Endothelial cell of umbilical vein (primary cell): ENCODE measurements around the gene ROBO4. TPM values are rescaled to one million over a fixed set of nuclear protein-coding genes. Genes with fewer than 3 reads are reported as not detected.

Experiments used
- BruUV-seq: library from RNA; stranded (reverse); fragments of 400-500 nt; replicated peaks from 2 replicates; lab custom pipeline; 2021; lab: Mats Ljungman, UMichigan
- CTCF ChIA-PET: fragments of 300-600, 350-600 bp; sonication (Branson Sonifier 250); formaldehyde crosslinking; loops from one replicate; lab custom pipeline; 2021; ENCODE audit warnings: antibody characterized with exemption, inconsistent platforms; lab: Charles Lee
- POLR2A ChIA-PET: fragments of 300-600, 350-600 bp; sonication (Branson Sonifier 250); formaldehyde crosslinking; loops from one replicate; lab custom pipeline; 2021; ENCODE audit warnings: antibody characterized with exemption, inconsistent platforms; lab: Charles Lee
- DNase-seq: peaks from one replicate; pipeline ENCODE4 v3.0.0-alpha.2; 2011; ENCODE audit warnings: low read depth, low spot score
- FAIRE-seq: peaks from 2 replicates; lab custom pipeline; 2011; peaks lifted over from hg19 to GRCh38; lab: Jason Lieb, UNC
- H2AFZ ChIP-seq: 2 replicates; pipeline ENCODE4 v1.6.0; 2012; ENCODE audit warnings: low read depth, low read length, control low read depth, inconsistent platforms
- H3K27ac ChIP-seq: 2 replicates; pipeline ENCODE4 v1.5.1; 2011; ENCODE audit warnings: low read depth, mild to moderate bottlenecking, control low read depth, low read length, moderate library complexity; ENCODE audit not compliant: insufficient read depth
- H3K27me3 ChIP-seq, 2 experiments: 2 replicates each; pipeline versions ENCODE4 v1.6.0 to v1.6.1; 2011; ENCODE audit warnings: low read length in 2 of 2, mixed read lengths in 1 of 2; ENCODE audit not compliant: control insufficient read depth in 2 of 2, insufficient read depth in 2 of 2
- H3K36me3 ChIP-seq, 2 experiments: 2 replicates in 1 of 2; 3 replicates in 1 of 2; pipeline ENCODE4 v1.5.1; 2011; ENCODE audit warnings: low read length in 2 of 2, mild to moderate bottlenecking in 1 of 2, moderate library complexity in 1 of 2; ENCODE audit not compliant: control insufficient read depth in 2 of 2, insufficient read depth in 2 of 2; ENCODE audit errors: extremely low read depth in 1 of 2
- H3K4me1 ChIP-seq: 3 replicates; pipeline ENCODE4 v1.5.1; 2011; ENCODE audit warnings: mild to moderate bottlenecking, low read length; ENCODE audit not compliant: control insufficient read depth, insufficient read depth; ENCODE audit errors: extremely low read depth
- H3K4me2 ChIP-seq: 2 replicates; pipeline ENCODE4 v1.6.1; 2011; ENCODE audit warnings: low read length, control low read depth, mixed read lengths; ENCODE audit not compliant: insufficient read depth
- H3K4me3 ChIP-seq, 3 experiments: fragments of 200-600 bp in 1 of 3; sonication (generic), shearing (Covaris generic) in 1 of 3; replicated peaks in 1 of 3; 2 replicates each; pipeline ENCODE4 v1.5.1; 2011 to 2016; ENCODE audit warnings: control low read depth in 3 of 3, low read length in 3 of 3, mild to moderate bottlenecking in 2 of 3, inconsistent platforms in 1 of 3, low read depth in 1 of 3, moderate library complexity in 1 of 3; ENCODE audit not compliant: insufficient read depth in 1 of 3
- H3K79me2 ChIP-seq: 2 replicates; pipeline ENCODE4 v1.6.0; 2012; ENCODE audit warnings: low read length, inconsistent platforms; ENCODE audit not compliant: control insufficient read depth, insufficient read depth
- H3K9ac ChIP-seq: replicated peaks from 2 replicates; pipeline ENCODE3; 2011; ENCODE audit warnings: low read length, control low read depth; ENCODE audit not compliant: insufficient read depth; ENCODE audit errors: extremely low read depth
- H3K9me1 ChIP-seq: replicated peaks from 3 replicates; pipeline ENCODE4 v1.6.0; 2011; ENCODE audit warnings: mild to moderate bottlenecking, low read length; ENCODE audit not compliant: control insufficient read depth, insufficient read depth; ENCODE audit errors: extremely low read depth
- H3K9me3 ChIP-seq: replicated peaks from 2 replicates; pipeline ENCODE4 v1.5.1; 2012; ENCODE audit warnings: low read length, inconsistent platforms; ENCODE audit not compliant: control insufficient read depth, insufficient read depth
- H4K20me1 ChIP-seq: replicated peaks from 2 replicates; pipeline ENCODE3; 2011; ENCODE audit warnings: mild to moderate bottlenecking, low read length; ENCODE audit not compliant: control insufficient read depth, insufficient read depth; ENCODE audit errors: extremely low read depth
- EZH2 ChIP-seq: IDR thresholded peaks from 2 replicates; pipeline ENCODE4 v1.6.1; 2012; ENCODE audit warnings: borderline replicate concordance, low read depth, mild to moderate bottlenecking, moderate library complexity, low read length, inconsistent platforms; ENCODE audit not compliant: severe bottlenecking
- FOS ChIP-seq: IDR thresholded peaks from 2 replicates; pipeline ENCODE4 v1.6.1; 2011; ENCODE audit warnings: mild to moderate bottlenecking, low read length, moderate library complexity, borderline replicate concordance; ENCODE audit not compliant: insufficient read depth
- GATA2 ChIP-seq: IDR thresholded peaks from 2 replicates; pipeline ENCODE4 v1.7.0; 2011; ENCODE audit warnings: low read depth, mild to moderate bottlenecking, moderate library complexity, mixed read lengths, low read length; ENCODE audit not compliant: insufficient read length, insufficient read depth
- JUN ChIP-seq: IDR thresholded peaks from 2 replicates; pipeline ENCODE4 v1.6.1; 2011; ENCODE audit warnings: borderline replicate concordance, low read depth; ENCODE audit not compliant: insufficient read length, insufficient read depth
- MYC ChIP-seq: IDR thresholded peaks from one replicate; pipeline ENCODE4 v1.6.1; 2011; ENCODE audit warnings: mild to moderate bottlenecking, low read depth, low read length
- POLR2A ChIP-seq: IDR thresholded peaks from 2 replicates; pipeline ENCODE4 v1.6.1; 2012; ENCODE audit warnings: low read depth, mild to moderate bottlenecking, control low read depth, low read length
- POLR2AphosphoS5 ChIP-seq: IDR thresholded peaks from 2 replicates; pipeline ENCODE4 v1.6.1; 2012; ENCODE audit warnings: low read depth, mild to moderate bottlenecking, control low read depth, low read length, moderate library complexity; ENCODE audit not compliant: insufficient read depth
- dilution Hi-C: fragments of 300-500 bp; cut with MboI; formaldehyde crosslinking; loops from one replicate; pipeline ENCODE4 v1.15.0; 2019; ENCODE audit warnings: low sequenced_read_pairs; ENCODE audit not compliant: extremely low pct_ligation_motif_present
- intact Hi-C: fragments of 100-400 bp; cut with micrococcal nuclease; formaldehyde crosslinking; loops from one replicate; pipeline ENCODE4 v1.10.0; 2022
- polyA plus RNA-seq, 4 experiments: library from polyadenylated mRNA; depleted of rRNA in 3 of 4; stranded (reverse) in 3 of 4; unstranded in 1 of 4; fragments of >200 nt; gene quantifications; 2 replicates each; pipeline versions ENCODE4 v1.2.1 to v1.2.3, GENCODE V29; 2011 to 2012; ENCODE audit warnings: missing spikeins in 1 of 4
- total RNA-seq: library from RNA; stranded (reverse); gene quantifications from 2 replicates; pipeline ENCODE4 v1.2.3, GENCODE V29; 2021
- TF ChIP-seq, protein P1 (sequence below): IDR thresholded peaks from 2 replicates; pipeline ENCODE4 v1.6.1; 2011; ENCODE audit not compliant: insufficient read depth, insufficient read length
- TF ChIP-seq, protein P2 (sequence below), 2 donors: IDR thresholded peaks; 1 replicate in 1 of 2; 2 replicates in 1 of 2; pipeline ENCODE4 v1.5.1; 2011; ENCODE audit warnings: low read length in 2 of 2, mild to moderate bottlenecking in 2 of 2, moderate library complexity in 2 of 2, control low read depth in 1 of 2, inconsistent platforms in 1 of 2, low read depth in 1 of 2; ENCODE audit not compliant: insufficient read depth in 1 of 2; ENCODE audit errors: extremely low read depth in 1 of 2

ROBO4 gene
- total and polyA plus RNA-seq, 2 donors (not counting 3 experiments of a cell fraction or from before 2014, with no cell fraction given): 260 to 474 TPM

DNA sequence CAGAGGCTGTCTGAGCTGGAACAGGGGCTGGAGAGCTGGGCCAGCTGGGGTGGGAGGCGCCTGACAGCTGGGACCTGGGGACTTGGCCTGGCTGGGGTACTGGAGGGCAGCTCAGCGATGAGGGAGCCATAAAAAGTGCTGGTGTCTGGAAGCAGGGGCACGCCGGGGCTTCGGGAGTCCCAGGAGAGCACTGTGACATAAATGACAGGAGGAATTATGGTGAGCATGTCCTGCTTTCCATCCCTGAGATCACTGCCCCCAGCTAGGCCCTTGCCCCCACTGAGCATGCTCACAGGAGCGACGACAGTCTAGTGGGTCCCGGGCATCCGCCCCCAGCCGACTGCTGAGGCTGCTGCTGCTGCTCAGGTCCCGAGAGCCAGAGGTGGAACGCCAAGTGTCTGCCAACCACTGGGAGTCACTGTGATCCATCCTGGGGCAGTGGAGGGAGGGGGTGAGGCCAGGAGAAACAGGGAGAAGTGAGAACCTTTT, 6.2 kb downstream of the ROBO4 start:
- intact Hi-C loops: loop anchor here (10.0 kb wide), 1 partner anchor 703 kb away; the partner anchor contains the start of gene STT3A
- Histone ChIP-seq H4K20me1 (no peaks in the 10 kb centered on the region), H3K36me3 (peaks cover 66 to 74% of the 10 kb centered on the region in 2 experiments), H3K4me2 (no peak overlapping the region), H2AFZ (no peak overlapping the region), H3K9ac (no peak overlapping the region), H3K4me1 (peaks cover 85% of the 10 kb centered on the region), H3K9me3 (no peaks in the 10 kb centered on the region), H3K4me3 (no peak overlapping the region), H3K27ac (no peak overlapping the region), H3K79me2 (peaks cover 87% of the 10 kb centered on the region), H3K9me1 (no peaks in the 10 kb centered on the region), H3K27me3 (no peaks in the 10 kb centered on the region)
- FAIRE-seq (no peak), DNase-seq (no peak)
- CTCF ChIA-PET: interaction anchor here (0.8 to 3.0 kb wide), 4 partner anchors 10 to 62 kb away, joined by 3 to 10 read pairs (median 6); partner anchors contain the start of gene CCDC15
- dilution Hi-C loops: no loop called here
- POLR2A ChIA-PET: interaction anchor here (1.5 to 4.0 kb wide), 4 partner anchors 9 to 62 kb away, joined by 4 to 23 read pairs (median 6); partner anchors contain the start of gene CCDC15
- TF ChIP-seq POLR2AphosphoS5: peak; percentile 21
- no peak for TF ChIP-seq GATA2
- TF ChIP-seq EZH2: no peak
- no TSS peak for BruUV-seq

DNA sequence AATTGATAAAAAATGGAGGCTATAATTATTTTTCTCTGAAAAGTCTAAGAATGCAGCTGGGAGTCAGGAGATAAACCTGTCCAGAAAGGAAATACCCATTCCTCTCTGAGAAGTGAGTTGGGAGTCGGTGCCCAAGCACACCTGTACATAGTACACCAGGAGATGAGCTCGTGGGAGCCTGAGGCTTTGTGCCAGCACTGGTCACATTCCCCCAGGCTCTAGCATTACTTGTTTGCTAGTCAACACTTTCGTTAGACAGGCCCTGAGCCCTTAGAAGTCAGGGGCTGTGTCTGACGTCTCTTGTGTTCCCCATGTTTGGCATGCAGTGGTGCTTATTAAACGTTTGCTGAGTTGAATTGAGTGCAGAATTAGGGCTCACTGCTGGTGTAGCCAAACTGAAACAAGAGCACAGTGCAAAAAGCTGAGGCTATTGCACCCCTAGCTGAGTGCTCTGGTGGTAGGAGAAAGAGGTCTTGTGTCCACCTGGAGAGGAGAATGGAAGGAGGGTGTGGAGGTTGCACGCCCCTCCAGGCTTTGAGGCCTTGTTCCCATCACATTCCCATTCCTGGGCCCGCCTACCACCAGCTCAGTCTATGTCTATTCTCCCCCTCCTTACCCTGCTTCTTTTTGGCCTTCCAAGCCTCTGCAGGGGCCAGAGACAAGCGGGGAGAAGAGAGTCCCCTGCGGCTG, 6.8 kb downstream of the ROBO4 start:
- dilution Hi-C loops (no loop called here), intact Hi-C loops (loop anchor here (10.0 kb wide), 1 partner anchor 704 kb away; the partner anchor contains the start of gene STT3A)
- Histone ChIP-seq H3K9me1 (no peaks in the 10 kb centered on the region), H3K4me2 (no peak overlapping the region), H4K20me1 (no peaks in the 10 kb centered on the region), H3K79me2 (peaks cover 81% of the 10 kb centered on the region), H3K4me3 (no peak overlapping the region), H3K9ac (no peak overlapping the region), H3K36me3 (peaks cover 71 to 75% of the 10 kb centered on the region in 2 experiments), H3K4me1 (peaks cover 89% of the 10 kb centered on the region), H3K27ac (no peak overlapping the region), H2AFZ (no peak overlapping the region), H3K27me3 (no peaks in the 10 kb centered on the region), H3K9me3 (no peaks in the 10 kb centered on the region)
- no TSS peak for BruUV-seq
- TF ChIP-seq, protein P1, sequence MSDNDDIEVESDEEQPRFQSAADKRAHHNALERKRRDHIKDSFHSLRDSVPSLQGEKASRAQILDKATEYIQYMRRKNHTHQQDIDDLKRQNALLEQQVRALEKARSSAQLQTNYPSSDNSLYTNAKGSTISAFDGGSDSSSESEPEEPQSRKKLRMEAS: no peak
- no peak for TF ChIP-seq MYC
- no peak for TF ChIP-seq JUN
- TF ChIP-seq POLR2AphosphoS5: peak; percentile 13
- peak; percentile 61 for TF ChIP-seq POLR2A
- no peak for TF ChIP-seq FOS
- TF ChIP-seq, protein P2, sequence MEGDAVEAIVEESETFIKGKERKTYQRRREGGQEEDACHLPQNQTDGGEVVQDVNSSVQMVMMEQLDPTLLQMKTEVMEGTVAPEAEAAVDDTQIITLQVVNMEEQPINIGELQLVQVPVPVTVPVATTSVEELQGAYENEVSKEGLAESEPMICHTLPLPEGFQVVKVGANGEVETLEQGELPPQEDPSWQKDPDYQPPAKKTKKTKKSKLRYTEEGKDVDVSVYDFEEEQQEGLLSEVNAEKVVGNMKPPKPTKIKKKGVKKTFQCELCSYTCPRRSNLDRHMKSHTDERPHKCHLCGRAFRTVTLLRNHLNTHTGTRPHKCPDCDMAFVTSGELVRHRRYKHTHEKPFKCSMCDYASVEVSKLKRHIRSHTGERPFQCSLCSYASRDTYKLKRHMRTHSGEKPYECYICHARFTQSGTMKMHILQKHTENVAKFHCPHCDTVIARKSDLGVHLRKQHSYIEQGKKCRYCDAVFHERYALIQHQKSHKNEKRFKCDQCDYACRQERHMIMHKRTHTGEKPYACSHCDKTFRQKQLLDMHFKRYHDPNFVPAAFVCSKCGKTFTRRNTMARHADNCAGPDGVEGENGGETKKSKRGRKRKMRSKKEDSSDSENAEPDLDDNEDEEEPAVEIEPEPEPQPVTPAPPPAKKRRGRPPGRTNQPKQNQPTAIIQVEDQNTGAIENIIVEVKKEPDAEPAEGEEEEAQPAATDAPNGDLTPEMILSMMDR (IDR thresholded peaks at IDR 0.05; ENCODE audit: extremely low read depth in 1 of 2, insufficient read depth in 1 of 2, low read depth in 1 of 2, low read length in 2 of 2): no peak
- no peak for TF ChIP-seq GATA2
- TF ChIP-seq EZH2: no peak
- CTCF ChIA-PET: interaction anchor here (3.0 to 4.8 kb wide), 2 partner anchors 15 to 53 kb away, joined by 10 to 29 read pairs; no protein-coding TSS in a partner anchor
- DNase-seq (no peak), FAIRE-seq (no peak)
- POLR2A ChIA-PET: interaction anchor here (1.1 to 4.0 kb wide), 6 partner anchors 8 to 63 kb away, joined by 3 to 23 read pairs (median 5); partner anchors contain the start of gene CCDC15
